ENCODE data around the gene RNF225. TPM values are rescaled to one million over a fixed set of nuclear protein-coding genes. Genes with fewer than 3 reads are reported as not detected.
A peak's percentile ranks its signal among the peaks of the same experiment; 100 is the strongest.

Gene RNF225
- total RNA-seq, 2 experiments from 2014 or later, result 1.7 to 2.1 TPM

DNA sequence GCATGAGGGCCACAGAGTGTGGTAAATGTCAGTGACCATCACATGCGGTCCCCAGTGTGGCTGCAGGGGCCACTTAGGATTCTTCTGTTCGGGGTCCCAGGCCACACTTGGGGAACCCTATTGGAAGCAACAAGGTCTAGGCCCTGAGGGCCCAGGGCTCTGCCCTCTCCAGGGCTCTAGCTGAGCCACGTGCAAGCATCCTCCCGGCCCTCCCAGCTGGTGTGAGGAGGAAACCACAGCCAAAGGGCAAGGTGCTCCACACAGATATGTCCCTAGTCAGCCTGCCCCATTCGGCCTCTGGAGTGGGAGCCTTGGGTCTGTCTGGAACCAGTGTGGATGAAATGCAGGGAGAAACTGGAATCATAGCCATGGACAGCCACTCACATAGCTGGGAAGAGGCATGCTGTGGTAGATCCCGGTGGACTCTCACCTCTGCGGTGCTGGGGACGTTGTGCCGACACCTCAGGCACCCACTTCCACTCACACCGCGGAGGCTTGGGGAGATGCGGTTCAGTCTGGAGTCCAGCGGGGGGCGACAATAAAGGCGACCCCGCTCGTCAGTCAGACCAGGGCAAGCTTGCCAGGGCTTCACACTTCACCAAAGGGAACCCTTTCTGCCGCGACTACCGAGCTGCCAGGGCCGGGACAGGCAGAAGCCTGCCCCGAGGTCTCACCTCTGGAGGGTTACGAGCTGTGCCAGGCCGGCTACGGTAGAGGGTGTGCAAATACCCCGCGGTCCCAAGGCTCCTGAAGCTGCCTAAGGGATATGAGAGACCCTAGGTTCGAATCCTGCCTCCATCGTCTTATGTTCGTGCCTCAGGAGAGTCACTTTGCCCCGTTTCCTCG, 28.6 kb upstream of the RNF225 start:
- no peak overlapping the region for H2AFZ ChIP-seq (ENCODE audit: low read length)
- CTCF ChIA-PET (ENCODE audit: unreplicated experiment), result no interaction called here
- no peaks in the 10 kb centered on the region for H3K36me3 ChIP-seq (ENCODE audit: insufficient read depth, low read length)
- no peaks in the 10 kb centered on the region for H3K9me3 ChIP-seq (ENCODE audit: low read length)
- TF ChIP-seq EZH2phosphoT487 (IDR thresholded peaks at IDR 0.05; ENCODE audit: borderline replicate concordance, low read depth, low read length), result no peak
- TF ChIP-seq, protein P1, sequence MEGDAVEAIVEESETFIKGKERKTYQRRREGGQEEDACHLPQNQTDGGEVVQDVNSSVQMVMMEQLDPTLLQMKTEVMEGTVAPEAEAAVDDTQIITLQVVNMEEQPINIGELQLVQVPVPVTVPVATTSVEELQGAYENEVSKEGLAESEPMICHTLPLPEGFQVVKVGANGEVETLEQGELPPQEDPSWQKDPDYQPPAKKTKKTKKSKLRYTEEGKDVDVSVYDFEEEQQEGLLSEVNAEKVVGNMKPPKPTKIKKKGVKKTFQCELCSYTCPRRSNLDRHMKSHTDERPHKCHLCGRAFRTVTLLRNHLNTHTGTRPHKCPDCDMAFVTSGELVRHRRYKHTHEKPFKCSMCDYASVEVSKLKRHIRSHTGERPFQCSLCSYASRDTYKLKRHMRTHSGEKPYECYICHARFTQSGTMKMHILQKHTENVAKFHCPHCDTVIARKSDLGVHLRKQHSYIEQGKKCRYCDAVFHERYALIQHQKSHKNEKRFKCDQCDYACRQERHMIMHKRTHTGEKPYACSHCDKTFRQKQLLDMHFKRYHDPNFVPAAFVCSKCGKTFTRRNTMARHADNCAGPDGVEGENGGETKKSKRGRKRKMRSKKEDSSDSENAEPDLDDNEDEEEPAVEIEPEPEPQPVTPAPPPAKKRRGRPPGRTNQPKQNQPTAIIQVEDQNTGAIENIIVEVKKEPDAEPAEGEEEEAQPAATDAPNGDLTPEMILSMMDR (conservative IDR thresholded peaks at IDR 0.05; ENCODE audit: low read length), result peak; percentile 29; the same call in 1 of the 2 replicates
- H3K27ac ChIP-seq (ENCODE audit: low read depth, low read length, poor library complexity, severe bottlenecking), result no peak overlapping the region
- H3K79me2 ChIP-seq (ENCODE audit: insufficient read depth, low read depth, low read length), result no peaks in the 10 kb centered on the region
- H4K20me1 ChIP-seq (ENCODE audit: insufficient read depth, low read length), result no peaks in the 10 kb centered on the region
- no TSS peak for BruUV-seq (replicated peaks)
- no peak for DNase-seq (ENCODE audit: low spot score)
- POLR2A ChIA-PET, result no interaction called here
- H3K9me2 ChIP-seq (ENCODE audit: insufficient read depth, low read length), result no peaks in the 10 kb centered on the region
- intact Hi-C loops (cut with micrococcal nuclease; ENCODE audit: unreplicated experiment), result no loop called here
- no peak overlapping the region for H3K4me3 ChIP-seq (ENCODE audit: low read depth, low read length, poor library complexity, severe bottlenecking)
- H3K4me2 ChIP-seq (ENCODE audit: low read length), result no peak overlapping the region
- peaks cover 11% of the 10 kb centered on the region for H3K4me1 ChIP-seq (ENCODE audit: insufficient read depth, low read length, poor library complexity, severe bottlenecking)

DNA sequence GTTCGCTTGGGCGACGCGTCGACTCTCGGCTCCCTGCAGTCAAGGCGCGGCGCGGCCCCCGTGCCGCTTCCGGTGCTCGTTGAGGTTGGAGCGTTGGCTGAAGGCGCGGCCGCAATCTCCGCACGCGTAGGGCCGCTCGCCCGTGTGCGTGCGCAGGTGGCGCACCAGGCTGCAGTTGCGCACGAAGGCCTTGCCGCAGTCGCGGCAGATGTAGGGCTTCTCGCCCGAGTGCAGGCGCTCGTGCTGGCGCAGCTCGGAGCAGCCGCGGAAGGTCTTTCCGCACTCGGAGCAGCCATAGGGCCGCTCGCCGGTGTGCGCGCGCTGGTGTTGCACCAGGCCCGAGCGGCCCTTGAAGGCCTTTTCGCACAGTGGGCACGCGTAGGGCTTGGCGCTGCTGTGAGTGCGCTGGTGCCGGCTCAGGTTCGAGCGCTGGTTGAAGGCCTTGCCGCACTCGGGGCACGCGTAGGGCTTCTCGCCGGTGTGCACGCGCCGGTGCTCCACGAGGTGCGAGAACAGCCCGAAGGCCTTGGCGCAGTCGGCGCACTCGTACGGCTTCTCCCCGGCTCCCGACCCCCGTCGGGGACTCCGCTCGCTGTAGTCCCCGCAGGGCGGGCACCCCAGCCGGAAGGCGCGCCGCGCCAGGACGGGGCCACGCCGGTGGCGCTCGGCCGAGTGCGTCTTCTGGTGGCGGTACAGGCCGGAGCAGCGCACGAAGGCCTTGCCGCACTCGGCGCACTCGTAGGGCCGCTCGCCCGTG, 27.6 kb upstream of the RNF225 start:
- Histone ChIP-seq H3K9me3 (ENCODE audit: low read length) (no peaks in the 10 kb centered on the region), H3K4me2 (ENCODE audit: low read length) (no peak overlapping the region), H3K36me3 (ENCODE audit: insufficient read depth, low read length) (no peaks in the 10 kb centered on the region), H2AFZ (ENCODE audit: low read length) (no peak overlapping the region), H3K4me3 (ENCODE audit: low read depth, low read length, poor library complexity, severe bottlenecking) (no peak overlapping the region), H3K79me2 (ENCODE audit: insufficient read depth, low read depth, low read length) (no peaks in the 10 kb centered on the region), H3K27ac (ENCODE audit: low read depth, low read length, poor library complexity, severe bottlenecking) (no peak overlapping the region), H4K20me1 (ENCODE audit: insufficient read depth, low read length) (no peaks in the 10 kb centered on the region), H3K4me1 (ENCODE audit: insufficient read depth, low read length, poor library complexity, severe bottlenecking) (peaks cover 14% of the 10 kb centered on the region), H3K9me2 (ENCODE audit: insufficient read depth, low read length) (no peaks in the 10 kb centered on the region)
- intact Hi-C loops (cut with micrococcal nuclease; ENCODE audit: unreplicated experiment), result no loop called here
- CTCF ChIA-PET (ENCODE audit: unreplicated experiment), result no interaction called here
- no TSS peak for BruUV-seq (replicated peaks)
- TF ChIP-seq, protein P1 (conservative IDR thresholded peaks at IDR 0.05; ENCODE audit: low read length), result no peak
- TF ChIP-seq EZH2phosphoT487 (IDR thresholded peaks at IDR 0.05; ENCODE audit: borderline replicate concordance, low read depth, low read length), result no peak
- POLR2A ChIA-PET, result no interaction called here
- DNase-seq (ENCODE audit: low spot score), result no peak

All from OCI-LY7 (cell line).